Tibial nerve (tissue), 4 donors: ENCODE results near the gene CHN2. TPM values are rescaled to one million over a fixed set of nuclear protein-coding genes. Genes with fewer than 3 reads are reported as not detected.

Experiments
- DNase-seq, 2 donors: peaks; one replicate each; pipeline ENCODE4 v3.0.0-alpha.2; 2019; ENCODE audit warnings: low spot score in 2 of 2
- H3K27ac ChIP-seq, 4 donors: fragments of 200-600 bp; sonication (generic) in 3 of 4; one replicate each; pipeline ENCODE4 v1.5.1; 2017 to 2019; ENCODE audit warnings: mild to moderate bottlenecking in 1 of 4
- H3K27me3 ChIP-seq, 2 donors: fragments of 200-600 bp; sonication (generic) in 1 of 2; one replicate each; pipeline versions ENCODE4 v1.5.1 to v1.6.0; 2017 to 2019
- H3K36me3 ChIP-seq, 3 donors: fragments of 200-600 bp; sonication (generic); one replicate each; pipeline ENCODE4 v1.5.1; 2018 to 2019
- H3K4me1 ChIP-seq, 4 donors: fragments of 200-600 bp; sonication (generic) in 3 of 4; one replicate each; pipeline ENCODE4 v1.5.1; 2017 to 2019
- H3K4me3 ChIP-seq, 4 donors: fragments of 200-600 bp; sonication (generic) in 3 of 4; one replicate each; pipeline ENCODE4 v1.5.1; 2017 to 2019; ENCODE audit warnings: mild to moderate bottlenecking in 1 of 4, moderate library complexity in 1 of 4
- H3K9me3 ChIP-seq, 4 donors: fragments of 200-600 bp; sonication (generic) in 3 of 4; one replicate each; pipeline ENCODE4 v1.5.1; 2017 to 2019
- EP300 ChIP-seq, 2 donors: sonication (generic); formaldehyde crosslinking; IDR thresholded peaks; one replicate each; pipeline ENCODE4 v1.6.1; 2017; ENCODE audit warnings: antibody characterized with exemption in 2 of 2, mild to moderate bottlenecking in 1 of 2
- POLR2A ChIP-seq, 2 donors: fragments of 450-650 bp; IDR thresholded peaks; one replicate each; pipeline ENCODE4 v1.6.1; 2017; ENCODE audit warnings: antibody characterized with exemption in 2 of 2, mild to moderate bottlenecking in 2 of 2, moderate library complexity in 2 of 2
- whole genome bisulfite sequencing, 2 donors: methylation state at CpG; one replicate each; pipeline ENCODE4 v1.1.5; 2018; 5-methylcytosine and 5-hydroxymethylcytosine counted together
- total RNA-seq, 4 donors: library from RNA; depleted of rRNA; stranded (reverse); fragments of >200 nt; gene quantifications; one replicate each; pipeline ENCODE4 v1.1.0, GENCODE V29; 2016
- TF ChIP-seq, protein P1 (sequence below), 5 experiments: fragments of 200-600 bp in 3 of 5; fragments of 450-650 bp in 2 of 5; sonication (generic) in 3 of 5; IDR thresholded peaks; one replicate each; pipeline ENCODE4 v1.5.1; 2016 to 2019; ENCODE audit warnings: antibody characterized with exemption in 5 of 5, mild to moderate bottlenecking in 3 of 5, moderate library complexity in 2 of 5

CHN2 gene
- total RNA-seq, 4 donors from 2014 or later = 3.9 to 12.6 (median 7.0) TPM

GRCh38 chr7:29170781-29171180 lies 23.8 kb upstream of the CHN2 start:
- H3K27ac ChIP-seq = no peak overlapping the region
- H3K9me3 ChIP-seq = peaks cover 0 to 4% (median 0%) of the 10 kb centered on the region in 4 donors
- no peaks in the 10 kb centered on the region for H3K27me3 ChIP-seq
- no peaks in the 10 kb centered on the region for H3K36me3 ChIP-seq
- H3K4me3 ChIP-seq = no peak overlapping the region
- TF ChIP-seq EP300 (IDR thresholded peaks at IDR 0.05) (no peak), POLR2A (IDR thresholded peaks at IDR 0.05) (no peak)
- TF ChIP-seq, protein P1, sequence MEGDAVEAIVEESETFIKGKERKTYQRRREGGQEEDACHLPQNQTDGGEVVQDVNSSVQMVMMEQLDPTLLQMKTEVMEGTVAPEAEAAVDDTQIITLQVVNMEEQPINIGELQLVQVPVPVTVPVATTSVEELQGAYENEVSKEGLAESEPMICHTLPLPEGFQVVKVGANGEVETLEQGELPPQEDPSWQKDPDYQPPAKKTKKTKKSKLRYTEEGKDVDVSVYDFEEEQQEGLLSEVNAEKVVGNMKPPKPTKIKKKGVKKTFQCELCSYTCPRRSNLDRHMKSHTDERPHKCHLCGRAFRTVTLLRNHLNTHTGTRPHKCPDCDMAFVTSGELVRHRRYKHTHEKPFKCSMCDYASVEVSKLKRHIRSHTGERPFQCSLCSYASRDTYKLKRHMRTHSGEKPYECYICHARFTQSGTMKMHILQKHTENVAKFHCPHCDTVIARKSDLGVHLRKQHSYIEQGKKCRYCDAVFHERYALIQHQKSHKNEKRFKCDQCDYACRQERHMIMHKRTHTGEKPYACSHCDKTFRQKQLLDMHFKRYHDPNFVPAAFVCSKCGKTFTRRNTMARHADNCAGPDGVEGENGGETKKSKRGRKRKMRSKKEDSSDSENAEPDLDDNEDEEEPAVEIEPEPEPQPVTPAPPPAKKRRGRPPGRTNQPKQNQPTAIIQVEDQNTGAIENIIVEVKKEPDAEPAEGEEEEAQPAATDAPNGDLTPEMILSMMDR (IDR thresholded peaks at IDR 0.05) = no peak
- no peak for DNase-seq
- 75 to 77% methylated on average over 7 of the region's 7 CpGs for WGBS, 2 donors
- no peaks in the 10 kb centered on the region for H3K4me1 ChIP-seq

DNA sequence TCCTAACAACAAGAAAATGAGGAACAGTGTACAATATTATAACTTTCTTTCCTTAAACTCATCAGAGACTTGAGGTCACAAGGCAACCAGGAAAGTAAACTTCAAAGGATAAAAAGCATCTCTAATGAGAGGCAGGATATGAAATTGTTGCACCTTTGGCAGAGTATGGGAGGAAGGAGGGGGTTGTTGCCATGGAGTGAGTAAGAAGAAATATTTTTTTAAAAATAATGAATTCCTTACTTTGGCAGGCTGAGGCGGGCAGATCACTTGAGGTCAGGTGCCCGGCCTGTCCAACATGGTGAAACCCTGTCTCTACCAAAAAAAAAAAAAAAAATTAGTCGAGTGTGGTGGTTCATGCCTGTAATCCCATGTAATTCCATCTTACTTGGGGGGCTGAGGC lies 21.1 kb upstream of the CHN2 start:
- Histone ChIP-seq H3K27me3 (no peaks in the 10 kb centered on the region), H3K4me3 (no peak overlapping the region), H3K9me3 (no peaks in the 10 kb centered on the region), H3K36me3 (no peaks in the 10 kb centered on the region), H3K4me1 (no peaks in the 10 kb centered on the region), H3K27ac (peak overlapping the region in 1 of 4 donors; percentile 9)
- TF ChIP-seq EP300 (IDR thresholded peaks at IDR 0.05) (no peak), POLR2A (IDR thresholded peaks at IDR 0.05) (no peak)
- TF ChIP-seq, protein P1 (IDR thresholded peaks at IDR 0.05) = no peak
- WGBS, 2 donors = 77 to 87% methylated on average over 3 of the region's 3 CpGs
- DNase-seq = no peak

GRCh38 chr7:29177963-29178600 lies 16.5 kb upstream of the CHN2 start:
- DNase-seq = peak; percentile 31 to 52
- H3K27ac ChIP-seq = peak overlapping the region in 2 of 4 donors; percentile 54 to 57

GRCh38 chr7:29179115-29179514 lies 15.5 kb upstream of the CHN2 start:
- no peak overlapping the region for H3K4me3 ChIP-seq
- H3K9me3 ChIP-seq = no peaks in the 10 kb centered on the region
- 76 to 78% methylated on average over 1 of the region's 1 CpG for WGBS, 2 donors
- no peak overlapping the region for H3K27ac ChIP-seq
- H3K4me1 ChIP-seq = no peaks in the 10 kb centered on the region
- H3K36me3 ChIP-seq = no peaks in the 10 kb centered on the region
- DNase-seq = no peak
- no peak for TF ChIP-seq EP300 (IDR thresholded peaks at IDR 0.05)
- no peaks in the 10 kb centered on the region for H3K27me3 ChIP-seq

More at GRCh38 chr7:29177963-29178600, 16.5 kb upstream of the CHN2 start:
- TF ChIP-seq, protein P1 (IDR thresholded peaks at IDR 0.05) = no peak
- peak; percentile 58 to 81 for TF ChIP-seq EP300 (IDR thresholded peaks at IDR 0.05)
- no peaks in the 10 kb centered on the region for H3K36me3 ChIP-seq
- 45 to 57% methylated on average over 9 of the region's 9 CpGs for WGBS, 2 donors
- no peaks in the 10 kb centered on the region for H3K27me3 ChIP-seq
- H3K4me1 ChIP-seq = no peaks in the 10 kb centered on the region
- H3K4me3 ChIP-seq = no peak overlapping the region
- H3K9me3 ChIP-seq = no peaks in the 10 kb centered on the region

DNA sequence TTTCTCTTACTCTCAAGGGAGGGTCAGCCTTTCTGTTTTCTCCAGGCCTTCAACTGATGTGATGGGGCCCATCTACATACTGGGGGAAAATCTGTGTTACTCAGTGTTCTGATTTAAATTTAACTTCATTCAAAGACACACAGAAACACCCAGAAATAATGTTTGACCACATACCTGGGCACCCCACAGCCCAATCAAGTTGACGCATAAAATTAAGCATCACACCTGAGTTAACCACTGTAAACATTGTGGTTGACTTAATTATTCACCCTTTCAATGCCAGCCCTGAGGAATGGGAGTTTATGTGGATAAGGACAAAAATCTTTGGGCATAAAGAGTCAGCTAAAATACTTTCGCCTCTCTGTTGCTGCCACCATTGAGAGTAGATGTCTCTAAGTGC lies 10.0 kb upstream of the CHN2 start:
- Histone ChIP-seq H3K9me3 (no peaks in the 10 kb centered on the region), H3K4me1 (peaks cover 0 to 2% (median 0%) of the 10 kb centered on the region in 4 donors), H3K27ac (no peak overlapping the region), H3K4me3 (no peak overlapping the region), H3K27me3 (no peaks in the 10 kb centered on the region), H3K36me3 (no peaks in the 10 kb centered on the region)
- DNase-seq = no peak
- no peak for TF ChIP-seq EP300 (IDR thresholded peaks at IDR 0.05)
- TF ChIP-seq POLR2A (IDR thresholded peaks at IDR 0.05) = no peak
- TF ChIP-seq, protein P1 (IDR thresholded peaks at IDR 0.05) = no peak
- 94 to 100% methylated on average over 2 of the region's 2 CpGs for WGBS, 2 donors
